ENCODE results near the gene OVCA2.
"Not testable (repeated sequence)": the region's sequence is repeated elsewhere in the genome, so short reads cannot be mapped to it uniquely, and the experiment has no call there.

Gene OVCA2

GRCh38 chr17:2041561-2042389 is at the start of gene OVCA2:
Gene OVCA2 (plus strand): TSS chr17:2042022. CDS start chr17:2042048, 26 bp downstream.
- DNase-seq (ENCODE audit: low read depth), result peak; percentile 95

- no peak for DNase-seq (ENCODE audit: low read depth)
Observed at GRCh38 chr17:1992541-1992940, 49.3 kb upstream of the OVCA2 start.

- DNase-seq (ENCODE audit: low read depth), result no peak
Observed at GRCh38 chr17:1994707-1995106, 47.1 kb upstream of the OVCA2 start.

GRCh38 chr17:1995321-1995892 is 46.4 kb upstream of the OVCA2 start:
- DNase-seq (ENCODE audit: low read depth), result no peak

DNA sequence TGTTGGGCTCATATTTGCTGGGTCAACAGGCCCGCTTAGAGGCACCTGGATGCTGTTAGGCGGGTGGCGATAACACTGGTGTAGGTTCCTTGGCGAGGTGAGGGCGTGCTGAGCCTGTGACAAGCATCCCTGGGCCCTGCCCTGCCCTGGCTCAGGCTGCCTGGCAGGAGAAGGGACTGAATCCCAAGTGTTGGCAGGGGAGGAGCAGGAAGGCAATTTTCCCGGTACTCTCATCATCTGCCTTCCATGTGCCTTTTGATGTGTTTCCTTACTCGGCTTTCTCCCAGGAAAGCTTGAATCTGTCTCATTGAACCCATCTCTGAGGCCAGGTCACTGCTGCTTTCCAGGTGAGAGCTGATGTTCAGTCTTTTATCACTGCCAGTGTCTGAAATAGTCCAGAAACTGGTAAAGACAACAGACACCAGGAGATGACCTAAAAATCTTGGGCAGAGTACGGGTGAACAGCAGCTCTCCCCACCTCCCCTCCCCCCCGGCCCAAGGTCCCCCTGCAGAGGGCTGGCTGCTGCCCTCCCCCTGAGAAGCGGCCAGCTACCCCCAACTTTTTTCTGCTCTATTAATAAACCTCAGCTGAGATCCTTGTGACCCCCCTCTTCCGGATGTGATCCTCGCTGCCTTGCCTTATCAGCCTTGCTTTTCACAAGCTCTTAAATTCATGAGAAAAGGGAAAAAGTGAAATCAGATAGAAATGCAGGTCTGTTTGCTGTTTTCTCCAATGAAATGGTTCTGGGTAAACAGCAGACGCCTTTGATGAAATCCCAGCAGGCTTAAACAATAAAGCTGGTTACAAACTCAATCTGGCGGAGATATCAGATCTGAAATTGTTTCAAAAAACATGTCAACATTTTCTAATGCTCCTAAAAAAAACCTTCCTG is 45.7 kb upstream of the OVCA2 start:
- no peak for DNase-seq (ENCODE audit: low read depth)

- no peak for DNase-seq (ENCODE audit: low read depth)
Observed at GRCh38 chr17:1996800-1997288, 45.0 kb upstream of the OVCA2 start.

GRCh38 chr17:1997289-1997926 is 44.4 kb upstream of the OVCA2 start:
- DNase-seq (ENCODE audit: low read depth), result no peak

DNA sequence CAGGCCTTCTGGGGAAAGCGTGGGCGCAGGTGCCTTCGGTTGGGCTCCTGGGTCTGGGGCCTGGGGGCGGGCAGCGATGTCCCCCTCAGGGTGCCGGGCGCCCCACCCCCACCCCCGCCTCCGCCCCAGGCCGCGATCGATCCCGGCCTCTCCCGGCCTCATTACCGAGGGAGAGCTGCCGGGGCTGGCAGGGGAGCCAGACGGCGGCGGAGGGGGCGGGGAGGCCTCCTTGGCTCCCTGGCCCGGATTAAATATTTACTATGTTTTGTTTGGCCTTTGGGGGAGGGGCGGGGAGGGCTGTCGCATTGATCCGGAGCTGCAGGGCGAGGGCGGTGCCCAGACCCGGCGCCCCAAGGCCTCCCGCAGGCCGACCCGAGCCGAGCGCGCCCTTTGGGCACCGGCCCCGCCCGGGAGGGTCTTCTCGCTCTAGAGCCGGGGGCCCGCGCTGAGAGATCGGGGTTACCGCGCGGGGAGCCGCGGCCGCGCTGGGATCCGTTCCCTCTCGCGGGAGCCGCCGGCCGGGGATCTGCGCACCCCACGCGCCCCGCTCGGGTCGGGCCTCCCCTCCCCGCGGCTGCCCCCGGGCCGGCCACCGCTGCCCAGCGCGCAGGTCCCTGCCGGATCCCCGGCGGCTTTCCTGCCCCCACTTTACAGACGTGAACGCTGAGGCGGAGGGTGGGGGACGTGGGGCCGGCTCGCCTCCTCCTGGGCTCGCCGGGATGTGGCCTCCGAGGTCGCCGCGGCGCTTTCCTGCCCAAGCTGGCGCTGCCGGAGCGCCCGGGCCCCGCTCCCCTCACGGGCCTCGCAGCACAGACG is 43.7 kb upstream of the OVCA2 start:
- DNase-seq (ENCODE audit: low read depth), result no peak

DNA sequence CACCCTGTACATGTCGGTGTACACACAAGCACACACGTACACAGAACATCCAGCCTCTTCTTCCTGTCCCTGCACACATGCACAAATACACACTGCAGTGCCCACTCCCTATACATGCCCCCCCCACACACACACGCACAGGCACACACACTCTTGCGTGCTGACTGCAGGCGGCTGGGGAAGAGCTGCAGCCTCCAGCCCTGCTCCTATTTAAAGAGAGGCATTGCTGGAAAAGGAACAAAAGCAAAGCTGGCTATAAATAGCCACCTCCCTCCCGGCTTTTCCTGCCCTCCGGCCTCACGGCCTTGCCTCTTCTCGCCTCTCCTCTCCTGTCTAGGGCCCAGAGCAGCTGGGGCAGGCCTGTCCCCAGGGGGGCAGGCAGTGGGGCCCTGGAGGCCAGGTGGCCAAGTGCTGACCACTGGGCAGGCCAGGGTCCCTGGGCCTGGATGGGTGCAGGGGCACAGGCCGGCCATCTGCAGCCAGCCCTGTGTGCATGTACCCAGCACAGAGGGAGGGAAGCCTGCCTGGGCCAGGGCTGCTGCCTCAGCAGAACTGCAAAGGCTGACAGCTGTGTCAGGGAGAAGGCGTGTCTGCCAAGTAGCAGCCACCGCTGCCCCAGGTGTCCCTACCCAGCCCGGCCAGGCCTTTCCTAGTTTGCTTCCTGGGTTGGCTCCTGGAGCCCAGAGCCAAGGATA is 42.1 kb upstream of the OVCA2 start:
- DNase-seq (ENCODE audit: low read depth), result no peak

- no peak for DNase-seq (ENCODE audit: low read depth)
Observed at GRCh38 chr17:2002767-2003329, 39.0 kb upstream of the OVCA2 start.

DNA sequence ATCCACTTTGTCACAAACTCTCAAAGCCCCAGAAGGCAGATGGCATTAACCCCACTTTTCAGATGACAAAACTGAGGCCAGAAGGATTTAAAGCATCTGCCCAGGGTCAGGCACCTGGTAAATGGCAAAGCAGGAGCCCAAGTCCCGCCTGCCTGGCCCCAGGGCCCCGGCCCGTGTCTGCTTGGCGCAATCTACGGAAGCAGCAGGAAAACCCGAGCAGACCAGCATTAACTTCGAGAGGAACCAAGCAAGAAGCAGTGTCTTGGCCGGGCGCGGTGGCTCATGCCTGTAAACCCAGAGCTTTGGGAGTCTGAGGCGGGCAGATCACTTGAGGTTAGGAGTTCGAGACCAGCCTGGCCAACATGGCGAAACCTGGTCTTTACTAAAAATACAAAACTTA is 38.3 kb upstream of the OVCA2 start:
- no peak for DNase-seq (ENCODE audit: low read depth)

GRCh38 chr17:2004435-2004952 is 37.3 kb upstream of the OVCA2 start:
- DNase-seq (ENCODE audit: low read depth), result no peak

GRCh38 chr17:2008332-2009126 is 33.3 kb upstream of the OVCA2 start:
- no peak for DNase-seq (ENCODE audit: low read depth)

GRCh38 chr17:2009737-2010136 is 32.1 kb upstream of the OVCA2 start:
- no peak for DNase-seq (ENCODE audit: low read depth)

DNA sequence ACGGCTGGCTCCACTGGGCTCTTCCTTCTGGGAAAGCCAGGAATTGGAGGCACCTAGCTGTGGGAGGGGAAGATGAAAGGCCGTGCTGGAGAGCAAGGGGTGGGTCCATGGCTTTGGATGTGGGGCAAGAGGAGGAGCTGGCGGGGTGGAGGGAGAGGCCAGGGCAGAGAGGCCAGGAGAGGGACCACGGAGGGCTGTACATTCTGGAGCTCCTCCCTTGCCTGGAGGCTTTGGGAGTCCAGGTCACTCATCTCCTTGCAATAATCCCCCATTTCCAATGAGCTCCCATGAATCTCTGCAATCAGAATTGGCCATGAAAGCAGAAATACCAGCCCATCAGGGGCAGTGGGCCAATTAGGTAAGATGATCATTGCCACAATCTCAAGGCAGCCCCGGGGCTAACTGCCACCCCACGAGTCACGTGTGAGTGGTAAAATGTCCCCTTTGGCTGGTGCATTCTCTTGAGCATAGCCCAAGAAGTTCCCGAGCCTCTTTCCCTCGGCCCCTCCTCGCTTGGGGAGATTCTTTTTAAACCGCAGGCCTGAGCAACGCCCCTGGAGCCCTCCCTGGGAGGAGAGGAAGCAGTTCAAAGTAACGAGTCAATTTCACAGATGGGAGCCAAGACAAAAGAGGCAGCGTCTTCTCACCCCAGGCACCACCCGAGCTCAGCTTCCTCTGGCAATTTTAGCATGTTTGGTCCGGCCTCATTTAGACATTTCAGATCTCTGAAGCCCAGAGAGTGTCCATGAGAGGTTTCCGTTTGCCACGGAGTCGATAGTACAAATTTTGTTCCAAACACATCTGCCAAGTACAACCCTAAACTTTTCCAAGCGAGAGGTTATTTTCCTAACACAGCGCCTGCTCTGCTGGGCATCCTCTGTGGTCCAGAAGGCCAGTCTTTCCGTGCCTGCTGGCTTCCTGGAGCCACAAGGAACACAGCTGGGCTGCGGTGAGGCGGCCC is 30.1 kb upstream of the OVCA2 start:
- no peak for DNase-seq (ENCODE audit: low read depth)

DNA sequence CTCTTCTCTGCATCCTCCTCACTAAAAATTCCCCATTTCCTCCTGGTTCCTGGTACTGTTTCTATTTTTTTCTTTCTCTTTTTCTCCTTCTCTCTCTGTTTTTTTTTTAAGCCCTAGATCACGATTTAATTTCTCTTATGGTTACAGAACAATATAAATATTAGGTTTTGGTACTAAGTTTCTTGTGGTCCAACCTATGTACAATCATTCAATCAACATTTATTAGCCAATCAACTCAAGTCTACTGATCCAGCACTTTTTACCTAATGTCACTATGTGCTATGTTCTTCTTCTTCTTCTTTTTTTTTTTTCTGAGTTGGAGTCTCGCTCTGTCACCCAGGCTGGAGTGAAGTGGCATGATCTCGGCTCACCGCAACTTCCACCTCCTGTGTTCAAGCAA is 29.3 kb upstream of the OVCA2 start:
- DNase-seq (ENCODE audit: low read depth), result no peak

DNA sequence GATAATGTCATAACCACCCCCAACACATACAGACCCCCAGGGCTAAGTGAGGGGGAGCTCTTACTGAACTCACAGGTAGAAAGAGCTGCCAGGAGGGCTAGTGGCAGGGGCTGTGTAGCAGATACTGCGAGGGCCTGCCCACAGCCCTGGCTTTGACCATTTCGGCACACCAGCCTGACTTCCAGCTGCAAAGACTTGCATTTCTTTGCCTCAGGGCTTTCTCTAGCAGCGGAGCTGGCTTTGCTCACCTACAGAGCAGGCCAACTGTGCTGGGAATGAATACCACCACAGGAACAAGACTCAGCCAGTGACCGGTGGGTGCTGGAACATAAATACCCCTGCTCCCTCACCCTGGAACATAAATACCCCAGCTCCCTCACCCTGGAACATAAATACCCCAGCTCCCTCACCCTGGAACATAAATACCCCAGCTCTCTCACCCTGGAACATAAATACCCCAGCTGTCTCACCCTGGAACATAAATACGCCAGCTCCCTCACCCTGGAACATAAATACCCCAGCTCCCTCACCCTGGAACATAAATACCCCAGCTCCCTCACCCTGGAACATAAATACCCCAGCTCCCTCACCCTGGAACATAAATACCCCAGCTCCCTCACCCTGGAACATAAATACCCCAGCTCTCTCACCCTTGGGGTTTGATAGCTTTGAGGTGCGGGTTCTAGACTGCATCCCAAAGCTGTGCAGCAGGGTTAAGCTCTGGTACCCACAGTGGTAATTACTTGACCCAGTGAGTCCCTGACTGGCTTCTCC is 28.4 kb upstream of the OVCA2 start:
- DNase-seq (ENCODE audit: low read depth), result not testable (repeated sequence)
